ENCODE data around the gene COPA. TPM values are rescaled to one million over a fixed set of nuclear protein-coding genes. Genes with fewer than 3 reads are reported as not detected.

COPA gene
- total RNA-seq, 1 donor from 2014 or later = 281 TPM

GRCh38 chr1:160363951-160364735 lies 21.1 kb upstream of the COPA start:
- no peak for DNase-seq (ENCODE audit: low read depth)
- Histone ChIP-seq H3K4me3 (ENCODE audit: insufficient read depth, low read depth, low read length) (no peak overlapping the region), H3K27me3 (ENCODE audit: insufficient read depth, low read length) (no peaks in the 10 kb centered on the region), H3K9ac (ENCODE audit: low read length) (no peak overlapping the region), H2AFZ (ENCODE audit: low read depth, low read length) (no peak overlapping the region), H3K79me2 (ENCODE audit: insufficient read depth, low read length) (no peaks in the 10 kb centered on the region), H3K4me1 (ENCODE audit: insufficient read depth, low read length) (no peaks in the 10 kb centered on the region), H3K27ac (ENCODE audit: low read depth, low read length) (no peak overlapping the region), H4K20me1 (ENCODE audit: insufficient read depth, low read length) (peaks cover 11% of the 10 kb centered on the region), H3K4me2 (ENCODE audit: low read length) (no peak overlapping the region), H3K36me3 (ENCODE audit: insufficient read depth, low read length) (peaks cover 3% of the 10 kb centered on the region), H3K9me3 (ENCODE audit: insufficient read depth, low read depth, low read length) (no peaks in the 10 kb centered on the region)
- FAIRE-seq = no peak
- peak overlapping the region; percentile 41 for H3K27ac Mint-ChIP-seq (ENCODE audit: unreplicated experiment)
- H3K4me1 Mint-ChIP-seq (ENCODE audit: low read depth, unreplicated experiment) = peaks cover 11% of the 10 kb centered on the region
- H3K9me3 Mint-ChIP-seq (ENCODE audit: unreplicated experiment) = no peaks in the 10 kb centered on the region
- no peak overlapping the region for H3K4me3 Mint-ChIP-seq (ENCODE audit: unreplicated experiment)
- TF ChIP-seq CTCF (IDR thresholded peaks at IDR 0.05; ENCODE audit: insufficient read depth, low read depth, low read length) = no peak
- no peak for TF ChIP-seq EZH2 (IDR thresholded peaks at IDR 0.05; ENCODE audit: insufficient read depth, low read length)
- peaks cover 16% of the 10 kb centered on the region for H3K36me3 Mint-ChIP-seq (ENCODE audit: low read depth, unreplicated experiment)
- peaks cover 10% of the 10 kb centered on the region for H3K27me3 Mint-ChIP-seq (ENCODE audit: low read depth, unreplicated experiment)

GRCh38 chr1:160363010-160363409 lies 20.0 kb upstream of the COPA start:
- Histone ChIP-seq H4K20me1 (ENCODE audit: insufficient read depth, low read length) (peaks cover 11% of the 10 kb centered on the region), H3K27me3 (ENCODE audit: insufficient read depth, low read length) (no peaks in the 10 kb centered on the region), H3K9ac (ENCODE audit: low read length) (no peak overlapping the region), H3K36me3 (ENCODE audit: insufficient read depth, low read length) (peaks cover 3% of the 10 kb centered on the region), H3K27ac (ENCODE audit: low read depth, low read length) (no peak overlapping the region), H3K9me3 (ENCODE audit: insufficient read depth, low read depth, low read length) (no peaks in the 10 kb centered on the region), H3K79me2 (ENCODE audit: insufficient read depth, low read length) (no peaks in the 10 kb centered on the region), H3K4me2 (ENCODE audit: low read length) (no peak overlapping the region), H3K4me1 (ENCODE audit: insufficient read depth, low read length) (no peaks in the 10 kb centered on the region), H3K4me3 (ENCODE audit: insufficient read depth, low read depth, low read length) (no peak overlapping the region), H2AFZ (ENCODE audit: low read depth, low read length) (no peak overlapping the region)
- Mint-ChIP-seq H3K27ac (ENCODE audit: unreplicated experiment) (peak overlapping the region; percentile 99), H3K9me3 (ENCODE audit: unreplicated experiment) (no peaks in the 10 kb centered on the region), H3K27me3 (ENCODE audit: low read depth, unreplicated experiment) (peaks cover 10% of the 10 kb centered on the region), H3K4me1 (ENCODE audit: low read depth, unreplicated experiment) (peaks cover 14% of the 10 kb centered on the region), H3K36me3 (ENCODE audit: low read depth, unreplicated experiment) (peaks cover 19% of the 10 kb centered on the region), H3K4me3 (ENCODE audit: unreplicated experiment) (no peak overlapping the region)
- DNase-seq (ENCODE audit: low read depth) = no peak
- TF ChIP-seq CTCF (IDR thresholded peaks at IDR 0.05; ENCODE audit: insufficient read depth, low read depth, low read length) (no peak), EZH2 (IDR thresholded peaks at IDR 0.05; ENCODE audit: insufficient read depth, low read length) (no peak)
- no peak for FAIRE-seq
